ENCODE measurements around the gene COL4A1.

Gene COL4A1

DNA sequence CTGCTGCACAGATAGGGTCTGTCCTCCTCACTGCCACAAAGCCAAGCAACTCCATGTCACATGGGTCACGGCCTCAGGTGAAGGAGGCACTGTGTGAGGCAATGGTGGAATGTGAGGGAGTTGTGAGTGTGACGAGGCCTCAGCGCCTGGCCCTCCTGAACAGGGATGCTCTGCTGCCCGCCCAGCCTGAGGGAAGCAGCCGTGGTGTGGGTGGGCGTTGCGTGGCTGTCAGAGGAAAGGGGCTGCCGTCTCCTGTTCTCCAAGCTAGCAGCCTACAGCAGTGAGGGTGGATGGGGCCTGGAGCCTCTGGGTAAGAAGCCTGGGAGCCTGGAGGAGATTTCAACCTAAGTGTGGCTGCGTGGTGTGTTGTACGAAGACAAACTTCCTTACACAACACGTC, 125.0 kb downstream of the COL4A1 start:
- no peak for DNase-seq

DNA sequence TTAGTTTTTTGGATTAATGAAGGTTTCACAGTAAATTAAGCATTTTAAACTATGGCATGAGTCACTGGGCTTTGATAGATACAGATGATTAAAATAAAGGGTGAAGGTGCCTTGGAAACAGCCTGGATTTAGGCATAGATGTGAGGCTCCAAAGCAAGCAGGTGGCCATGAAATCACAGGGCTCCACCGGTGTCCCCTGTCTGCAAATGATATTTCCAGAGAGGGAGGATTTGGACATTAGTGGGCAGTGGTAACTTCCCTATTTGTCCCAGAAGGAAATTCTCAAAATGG, 127.2 kb downstream of the COL4A1 start:
- DNase-seq: no peak

DNA sequence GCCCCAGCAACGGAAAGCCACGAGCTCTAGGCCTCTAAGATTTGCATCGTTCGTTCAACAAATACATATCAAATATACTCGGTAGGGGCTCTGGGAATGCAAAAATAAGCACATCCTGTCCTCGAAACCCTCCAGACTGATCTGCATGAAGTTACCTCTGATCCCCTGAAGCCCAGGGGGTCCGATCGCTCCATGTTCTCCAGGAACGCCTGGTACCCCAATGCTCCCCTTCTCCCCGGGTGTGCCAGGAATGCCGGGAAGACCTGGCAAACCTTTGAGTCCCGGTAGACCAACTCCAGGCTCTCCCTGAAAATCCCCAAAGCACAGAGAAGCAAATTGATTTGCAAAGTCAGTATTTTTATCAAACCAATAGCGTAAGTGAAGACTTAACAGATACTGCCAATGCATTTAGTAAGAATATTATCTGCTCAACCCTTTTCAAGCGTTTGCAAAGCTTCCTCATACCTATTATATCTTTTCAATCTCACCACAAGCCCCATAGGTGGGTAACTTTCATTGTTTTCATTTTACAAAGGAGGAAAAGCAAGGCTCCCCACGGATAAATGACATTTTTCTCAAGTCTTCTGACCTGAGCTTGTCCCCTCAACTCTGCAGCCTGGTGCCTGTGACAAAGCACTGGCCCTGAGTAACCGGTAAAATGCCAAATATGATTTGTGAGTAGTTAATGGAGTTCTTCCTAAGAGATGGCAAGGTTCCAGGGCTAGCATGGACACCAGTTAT, 127.7 kb downstream of the COL4A1 start:
- DNase-seq: no peak

DNA sequence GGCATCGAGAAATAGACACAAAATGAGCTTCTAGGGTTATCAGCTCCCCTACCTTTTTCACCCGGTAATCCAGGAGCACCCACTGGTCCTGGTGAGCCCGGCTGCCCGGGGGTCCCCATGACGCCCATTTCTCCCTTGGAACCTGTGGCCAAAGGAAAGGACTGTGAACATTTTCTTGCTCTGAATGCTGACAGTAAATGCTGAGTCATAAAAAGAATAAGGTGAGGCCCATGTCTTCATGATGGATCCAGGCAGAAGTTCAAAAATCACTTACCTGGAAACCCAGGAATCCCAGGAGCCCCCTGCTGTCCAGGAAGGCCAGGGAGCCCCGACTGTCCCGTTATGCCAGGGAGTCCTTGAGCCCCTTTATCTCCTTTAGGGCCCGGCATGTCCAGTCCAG, 129.2 kb downstream of the COL4A1 start:
- no peak for DNase-seq

DNA sequence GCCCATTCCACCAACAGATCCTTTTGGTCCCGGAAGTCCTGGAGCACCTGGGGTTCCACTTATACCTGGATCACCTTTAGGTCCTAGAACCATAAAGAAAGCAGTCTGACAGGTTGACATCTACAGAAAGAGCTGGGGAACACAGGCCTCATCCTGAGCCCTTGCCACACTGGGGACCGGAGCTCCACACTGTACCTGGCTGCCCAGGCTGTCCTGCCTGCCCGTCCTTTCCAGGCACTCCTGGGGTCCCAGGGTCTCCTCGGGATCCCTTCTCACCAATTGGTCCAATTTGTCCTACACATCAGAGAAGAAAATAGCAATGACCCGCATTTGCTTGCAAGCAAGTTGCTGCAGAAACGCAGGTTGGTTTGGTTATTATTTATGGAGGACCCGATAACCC, 130.5 kb downstream of the COL4A1 start:
- no peak for DNase-seq

DNA sequence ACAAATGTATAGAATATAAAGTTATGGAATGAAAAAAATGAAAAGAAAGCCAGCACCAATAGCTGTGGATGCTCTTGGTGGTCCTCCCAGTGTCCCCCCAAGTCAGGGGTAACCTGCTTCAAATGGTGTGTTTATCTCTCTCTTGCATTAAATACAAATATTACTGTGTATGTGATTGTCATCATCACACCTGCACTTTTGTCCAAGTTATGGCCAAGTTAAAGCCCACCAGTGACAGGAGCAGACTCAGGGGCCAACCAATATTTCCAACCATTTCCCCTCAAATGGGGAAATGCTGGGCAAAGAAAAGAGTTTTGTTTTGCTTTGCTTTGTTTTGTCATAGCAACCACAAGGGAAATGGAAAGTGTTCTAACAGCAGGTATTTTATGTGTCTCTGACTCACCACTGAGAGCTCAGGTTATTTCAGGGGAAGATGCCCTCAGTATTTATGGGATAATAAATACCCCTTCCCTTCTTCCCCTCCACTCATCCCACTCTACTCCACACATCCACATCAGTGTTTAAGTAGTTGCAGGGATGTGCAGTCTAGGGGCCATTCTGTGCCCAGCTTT, 133.6 kb downstream of the COL4A1 start:
- no peak for DNase-seq

DNA sequence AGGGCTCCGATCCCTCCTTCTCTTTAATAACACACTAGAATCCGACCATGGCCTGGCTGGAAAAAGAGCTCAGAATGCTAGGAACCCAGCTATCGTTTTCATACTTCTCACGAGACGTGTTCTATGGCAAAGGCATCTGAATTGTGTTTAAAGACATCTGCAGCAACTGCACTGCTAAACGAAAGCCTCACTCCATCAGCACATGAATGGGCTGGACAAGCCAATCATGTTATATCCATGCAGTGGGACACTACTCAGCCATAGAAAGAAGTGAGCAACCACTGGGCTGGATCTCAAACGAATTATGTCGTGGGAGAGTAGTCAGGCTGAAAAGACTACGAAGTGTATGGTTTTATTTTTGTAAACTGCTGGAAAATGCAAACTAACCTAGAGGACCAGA, 136.1 kb downstream of the COL4A1 start:
- no peak for DNase-seq

DNA sequence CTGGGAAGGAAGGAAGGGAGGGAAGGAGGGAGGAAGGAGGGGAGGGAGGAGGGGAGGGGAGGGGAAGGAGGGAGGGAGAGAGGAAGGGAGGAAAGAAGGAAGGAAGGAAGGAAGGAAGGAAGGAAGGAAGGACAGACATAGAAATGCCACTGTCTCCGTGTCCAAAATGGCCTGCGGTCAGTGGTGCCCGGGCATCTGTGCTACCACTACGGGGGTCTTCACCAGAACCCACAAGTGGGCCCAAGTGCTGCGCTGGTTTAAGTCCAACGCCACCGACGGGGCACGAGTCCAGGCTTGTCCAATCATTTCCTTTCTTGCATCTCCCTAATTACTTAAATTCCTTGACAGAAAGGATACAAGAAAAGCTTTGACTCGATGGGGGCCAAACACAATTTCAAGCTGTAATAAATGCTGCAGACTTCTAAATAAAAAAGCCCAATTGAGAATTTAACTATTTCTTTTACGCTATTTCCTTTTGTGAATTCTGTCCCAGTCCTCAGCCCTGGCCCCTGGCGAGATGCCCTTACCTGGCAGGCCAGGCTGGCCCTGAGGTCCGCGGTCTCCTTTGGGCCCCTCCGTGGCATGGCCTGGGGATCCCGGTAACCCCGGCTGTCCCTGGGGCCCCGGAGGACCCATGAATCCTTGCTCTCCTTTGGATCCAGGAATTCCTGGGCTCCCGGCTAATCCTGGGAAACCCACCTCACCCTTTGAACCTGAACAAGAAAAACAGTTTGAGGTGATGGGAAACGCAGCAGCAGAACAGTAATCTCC, 136.8 kb downstream of the COL4A1 start:
- no peak for DNase-seq

DNA sequence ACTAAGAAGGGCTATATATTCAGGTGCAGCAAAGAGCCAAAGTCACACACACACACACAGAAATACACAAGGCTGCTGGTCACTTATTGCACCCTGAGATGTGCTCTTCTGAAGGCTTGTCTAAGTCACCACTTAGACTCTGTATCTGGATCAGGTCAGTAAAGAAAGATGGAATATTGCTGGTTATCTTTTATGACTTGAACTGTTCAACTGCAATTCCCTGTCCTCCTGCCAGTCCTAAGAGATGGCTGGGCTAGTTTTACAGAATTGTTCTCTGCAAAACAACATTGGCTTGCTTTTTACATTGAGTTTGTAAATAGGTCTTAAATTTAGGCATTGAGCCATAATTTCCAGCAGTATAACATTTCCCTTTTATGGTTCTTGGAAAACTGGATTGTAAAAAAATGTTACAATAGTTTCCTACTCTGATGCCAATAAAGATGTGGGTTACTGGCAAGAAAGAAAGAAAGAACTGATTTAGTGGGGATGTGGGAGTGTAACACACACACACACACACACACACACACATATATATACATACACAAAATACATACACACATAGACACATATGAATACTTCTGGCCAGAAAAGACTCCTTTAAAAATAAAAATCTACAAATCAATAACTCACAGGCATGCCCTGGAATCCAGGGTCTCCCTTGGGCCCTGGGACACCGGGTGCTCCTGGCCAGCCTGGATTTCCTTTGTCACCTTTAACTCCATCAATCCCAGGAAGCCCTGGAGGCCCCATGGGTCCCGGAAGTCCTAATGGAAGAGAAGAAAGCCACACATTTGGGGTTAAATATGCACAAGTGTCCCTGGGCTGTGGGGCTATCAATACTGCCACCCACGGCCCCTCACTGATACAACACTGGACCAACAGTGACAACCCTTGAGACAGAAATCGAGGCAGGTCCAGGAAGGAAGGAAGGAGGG, 137.7 kb downstream of the COL4A1 start:
- DNase-seq: no peak

DNA sequence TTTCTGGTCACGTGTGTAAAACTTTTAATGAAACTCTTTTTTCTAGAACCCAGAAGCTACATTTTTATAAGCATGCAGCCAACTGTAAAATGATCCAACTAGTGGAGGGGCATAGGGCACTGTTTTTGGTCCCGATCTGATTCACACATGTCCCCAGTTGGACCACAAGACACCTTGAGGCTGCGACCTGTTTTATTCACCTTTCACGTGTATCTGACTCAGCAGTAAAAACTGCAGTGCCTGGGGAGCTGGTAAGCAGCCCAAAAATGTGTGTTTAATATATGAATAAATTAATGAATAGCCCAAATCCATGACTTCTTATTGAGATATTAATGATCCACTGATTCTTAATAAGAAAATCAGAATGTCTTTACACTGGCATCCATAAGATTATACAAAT, 140.4 kb downstream of the COL4A1 start:
- DNase-seq: no peak

DNA sequence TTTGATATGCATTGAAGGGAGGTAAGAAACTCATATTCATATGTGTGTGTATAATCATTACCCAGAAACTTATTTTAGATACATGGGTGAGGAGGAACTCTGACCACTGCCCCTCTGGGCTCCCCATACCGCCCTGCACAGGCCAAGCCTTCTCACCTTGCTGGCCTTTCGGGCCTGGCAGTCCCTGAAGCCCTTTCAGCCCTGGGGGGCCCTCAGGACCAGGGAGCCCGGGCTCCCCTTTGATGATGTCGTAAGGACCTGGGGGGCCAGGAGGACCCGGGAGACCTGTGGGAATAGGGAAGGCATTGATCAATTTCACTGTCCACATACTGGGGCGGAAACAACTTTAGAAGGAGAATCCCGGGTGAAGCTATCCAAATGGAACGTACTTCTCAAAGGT, 142.3 kb downstream of the COL4A1 start:
- peak; percentile 37 for DNase-seq

DNA sequence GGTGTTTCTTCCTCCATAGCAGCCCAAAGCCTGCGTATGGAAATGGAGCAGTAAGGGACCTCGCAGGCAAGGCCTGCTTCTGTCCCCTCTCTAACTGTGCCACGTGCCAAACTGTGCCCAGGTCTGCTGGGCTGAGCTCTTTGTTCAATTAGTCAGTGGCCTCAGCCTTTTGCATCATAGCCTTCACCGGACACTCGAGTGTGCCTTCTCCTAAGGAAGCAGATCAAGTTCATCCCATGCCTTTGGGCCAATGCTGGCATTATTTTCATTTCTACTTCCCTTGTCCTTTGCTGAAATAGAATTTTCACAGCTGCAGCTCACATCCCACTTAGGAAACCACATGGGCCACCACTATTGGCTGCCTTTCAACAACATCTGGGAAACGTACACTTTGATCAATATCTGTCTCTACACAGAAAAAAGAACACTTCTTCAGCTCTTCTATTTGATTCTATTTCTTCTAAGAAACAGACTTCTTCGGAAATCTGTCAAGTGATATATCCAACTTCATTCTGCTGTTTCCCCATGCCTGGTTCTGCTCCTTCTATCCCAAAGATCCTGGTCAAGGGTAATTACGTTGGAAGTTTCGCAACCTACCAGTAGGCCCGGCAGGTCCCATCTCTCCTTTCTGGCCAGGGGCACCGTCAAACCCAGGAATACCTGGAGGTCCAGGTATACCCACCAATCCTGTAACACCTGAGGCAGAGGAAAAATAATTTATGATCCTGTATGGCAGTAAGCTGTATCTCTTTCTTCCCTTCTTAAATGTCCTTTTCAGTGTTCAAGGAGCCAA, 143.9 kb downstream of the COL4A1 start:
- DNase-seq: peak; percentile 37

DNA sequence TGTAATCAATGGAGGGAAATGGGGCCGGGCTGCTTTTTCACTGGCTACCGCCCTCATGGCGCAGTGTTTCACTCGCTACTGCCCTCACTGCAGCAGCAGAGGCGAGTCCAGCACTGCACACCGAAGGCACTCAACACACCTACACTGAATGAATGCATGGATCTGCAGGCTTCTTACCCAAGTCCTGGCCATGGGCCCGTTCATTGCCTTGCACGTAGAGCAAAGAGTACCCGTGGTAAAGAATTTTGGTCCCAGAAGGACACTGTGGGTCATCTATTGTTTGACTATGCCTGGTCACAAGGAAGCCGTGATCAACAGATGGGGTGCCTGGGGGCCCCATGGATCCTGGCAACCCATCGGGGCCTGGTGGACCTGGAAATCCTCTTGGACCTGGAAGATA, 144.9 kb downstream of the COL4A1 start:
- peak; percentile 44 for DNase-seq

DNA sequence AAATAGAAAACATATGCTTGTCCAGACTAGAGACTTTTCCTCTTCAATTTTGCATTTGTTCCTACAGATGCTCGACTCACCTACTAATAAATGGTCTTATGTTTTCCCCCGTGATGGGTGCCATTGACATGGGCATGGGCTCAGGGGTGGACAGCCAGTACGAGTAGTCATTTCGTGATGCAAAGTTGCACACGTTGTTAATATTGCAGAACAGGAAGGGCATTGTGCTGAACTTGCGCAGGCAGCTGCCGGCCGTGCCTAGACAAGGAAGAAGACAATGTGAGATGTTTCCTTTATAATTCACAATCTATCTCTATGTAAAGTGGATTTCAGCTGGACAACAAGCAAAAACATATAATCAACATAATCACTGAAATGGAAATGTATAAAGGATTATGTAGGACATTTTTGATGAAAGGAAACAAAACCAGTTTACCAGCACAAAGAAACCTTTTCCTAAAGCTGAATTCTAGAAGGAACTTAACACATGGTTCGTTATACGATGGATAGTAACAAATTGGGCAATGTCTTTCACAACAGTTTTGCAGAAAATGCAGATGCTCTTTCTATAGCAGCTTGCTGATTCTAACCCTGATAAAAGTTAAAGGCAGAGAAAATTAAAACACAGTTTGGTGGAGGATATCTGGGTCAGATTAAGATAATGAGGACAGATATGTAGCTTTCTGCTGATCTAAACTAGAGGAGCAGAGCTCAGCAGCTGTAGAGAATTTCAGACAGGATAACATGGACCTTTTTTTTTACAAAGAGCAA, 145.7 kb downstream of the COL4A1 start:
- peak; percentile 12 for DNase-seq

DNA sequence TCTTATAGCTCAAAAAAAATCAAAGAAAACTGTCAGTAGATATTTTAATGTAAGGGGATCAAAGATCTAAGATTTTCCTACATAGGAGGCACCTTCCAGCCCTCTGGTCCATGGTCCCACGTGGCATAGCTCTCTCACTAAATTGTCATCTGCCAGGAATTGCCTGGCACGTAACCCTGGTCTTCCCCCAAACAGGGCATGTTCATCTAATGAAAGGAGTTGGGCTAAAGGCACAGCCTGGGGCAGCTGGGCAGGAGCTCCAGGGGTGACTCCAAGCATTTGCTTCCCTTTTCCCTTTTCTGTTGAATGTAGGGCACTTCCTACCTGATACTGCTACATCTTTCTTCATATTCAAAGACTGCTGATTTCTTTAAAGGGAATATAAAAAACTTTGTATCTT, 148.7 kb downstream of the COL4A1 start:
- DNase-seq: peak; percentile 15

DNA sequence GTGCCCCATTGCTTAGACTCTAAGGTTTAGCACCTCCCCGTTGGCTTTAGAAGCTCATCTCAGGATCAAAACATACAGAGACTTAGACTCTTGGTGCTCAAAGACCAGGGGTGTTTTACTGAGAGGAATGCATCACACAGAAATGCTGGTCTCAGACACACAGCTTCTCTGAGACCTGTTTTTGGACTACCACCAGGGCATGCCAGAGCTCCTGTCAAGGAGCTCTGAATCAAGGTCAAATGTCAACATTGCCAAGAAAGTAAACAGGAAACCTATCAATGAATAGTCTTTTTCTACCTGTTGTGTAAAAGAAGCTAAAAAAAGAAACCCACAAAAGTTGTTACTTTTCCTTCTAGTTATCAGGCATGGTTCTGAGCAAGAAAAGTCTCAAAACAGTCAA, 149.2 kb downstream of the COL4A1 start:
- no peak for DNase-seq

DNA sequence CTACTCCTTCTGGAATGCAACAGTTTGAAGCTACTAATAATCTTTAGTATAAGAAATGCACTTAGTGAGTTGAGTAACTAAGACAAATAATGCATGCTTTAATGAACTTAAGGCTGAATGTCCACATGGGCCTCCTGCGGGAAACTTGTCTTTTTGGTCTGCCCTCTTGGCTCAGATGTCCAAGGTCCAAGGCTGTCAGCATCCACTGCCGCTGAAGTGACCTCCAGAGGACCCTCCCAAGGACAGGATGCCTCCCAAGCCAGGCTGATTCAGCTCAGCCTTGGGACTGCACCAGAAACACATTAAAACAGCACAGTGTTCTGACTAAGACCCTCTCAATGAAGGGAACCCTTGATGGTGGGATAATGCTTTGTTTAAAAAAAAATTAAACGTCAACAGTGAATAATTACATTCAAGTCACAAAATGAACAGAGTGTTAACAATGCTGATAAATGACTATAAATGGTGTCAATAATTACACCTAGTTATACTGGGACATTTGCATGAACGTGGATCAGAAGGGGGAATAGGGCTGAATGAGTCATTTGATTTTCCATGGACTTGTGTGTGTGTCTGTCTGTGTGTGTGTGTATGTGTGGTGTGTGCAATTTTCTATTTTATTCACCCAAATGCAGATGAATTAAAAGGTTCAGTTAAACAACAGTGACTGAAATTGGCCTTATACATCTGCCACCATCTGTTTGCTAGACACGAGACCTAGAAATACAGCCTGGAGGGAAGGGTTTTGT, 150.5 kb downstream of the COL4A1 start:
- peak; percentile 19 for DNase-seq

DNA sequence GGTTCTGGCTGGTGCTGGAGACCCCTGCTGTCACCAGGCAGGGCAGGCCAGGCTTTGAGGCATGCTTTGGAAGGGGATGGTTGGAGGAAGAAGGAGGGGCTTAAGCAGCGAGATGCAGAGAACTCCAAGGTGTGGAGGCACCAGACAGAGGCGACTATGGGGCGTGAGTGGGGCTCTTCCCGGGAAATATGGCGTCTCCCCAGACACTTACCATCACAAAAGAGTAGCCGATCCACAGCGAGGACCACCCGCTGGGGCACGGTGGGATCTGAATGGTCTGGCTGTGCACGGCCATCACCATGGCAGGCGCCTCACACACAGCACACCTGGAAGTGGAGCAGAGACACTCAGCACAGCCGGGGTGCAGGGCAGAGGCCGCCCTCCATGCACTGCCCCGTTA, 151.9 kb downstream of the COL4A1 start:
- peak; percentile 43 for DNase-seq

DNA sequence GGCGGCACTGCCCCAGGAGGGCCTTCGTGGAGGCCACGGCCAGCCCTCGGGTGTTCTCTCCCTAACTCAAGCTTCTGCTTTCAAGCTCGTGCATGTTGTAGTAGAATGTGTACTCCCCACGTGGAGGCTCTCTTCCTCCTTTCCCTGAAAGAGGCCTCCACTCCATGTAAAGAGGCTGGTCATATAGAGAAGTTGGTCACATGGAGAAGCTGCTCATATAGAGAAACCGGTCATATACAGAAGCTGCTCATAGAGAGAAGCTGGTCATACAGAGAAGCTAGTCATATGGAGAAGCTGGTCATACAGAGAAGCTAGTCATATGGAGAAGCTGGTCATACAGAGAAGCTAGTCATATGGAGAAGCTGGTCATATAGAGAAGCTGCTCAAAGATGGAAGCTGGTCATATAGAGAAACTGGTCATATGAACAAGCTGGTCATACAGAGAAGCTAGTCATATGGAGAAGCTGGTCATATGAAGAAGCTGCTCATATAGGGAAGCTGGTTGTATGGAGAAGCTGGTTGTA, 152.5 kb downstream of the COL4A1 start:
- no peak for DNase-seq

DNA sequence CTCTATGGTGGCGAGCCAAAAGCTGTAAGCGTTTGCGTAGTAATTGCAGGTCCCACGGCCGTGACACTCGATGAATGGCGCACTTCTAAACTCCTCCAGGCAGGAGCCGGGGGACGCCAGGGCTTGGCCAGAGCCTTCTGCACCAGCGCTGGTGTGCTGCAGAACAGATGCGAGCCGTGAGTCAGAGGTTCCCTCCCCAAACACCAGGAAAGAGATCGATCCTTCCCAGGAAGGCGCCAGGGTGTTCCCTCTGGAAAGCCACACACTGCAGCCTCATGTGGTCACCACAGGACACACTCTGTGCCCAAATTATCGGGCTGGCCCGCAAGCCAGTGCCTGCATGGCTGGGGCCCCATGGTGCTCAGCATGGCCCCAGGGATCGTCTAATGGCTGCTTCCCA, 154.6 kb downstream of the COL4A1 start:
- DNase-seq: peak; percentile 50

DNA sequence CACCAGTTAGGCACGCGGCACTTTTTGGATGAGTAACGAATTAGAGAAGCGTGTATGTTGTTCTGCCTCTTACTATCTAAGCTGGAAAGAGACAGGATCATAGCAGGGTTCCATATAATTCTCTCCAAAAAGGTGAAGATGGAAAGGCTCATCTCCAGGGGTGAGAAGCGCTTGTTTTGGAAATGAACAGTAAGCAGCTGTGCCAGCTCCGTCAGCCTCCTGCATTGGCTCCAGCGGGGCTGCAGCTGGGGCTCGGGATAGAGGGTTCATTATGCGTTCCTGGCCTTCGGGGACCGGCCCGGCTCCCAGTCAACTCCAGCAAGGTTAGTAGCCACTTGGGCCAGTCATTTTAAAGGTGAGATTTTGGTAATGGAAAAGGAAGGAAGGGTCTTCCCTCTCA, 155.5 kb downstream of the COL4A1 start:
- DNase-seq: peak; percentile 23

All from islet precursor cell (in vitro differentiated cells).